Esophagus muscularis mucosa (tissue), 4 donors: Measurements from ENCODE around the gene TXNL1. TPM values are rescaled to one million over a fixed set of nuclear protein-coding genes. Genes with fewer than 3 reads are reported as not detected.

Experiments used
- DNase-seq: peaks from one replicate; pipeline ENCODE4 v3.0.0-alpha.2; 2017; ENCODE audit errors: extremely low spot score
- H3K27ac ChIP-seq, 4 donors: fragments of 200-600 bp; sonication (generic); replicated peaks in 1 of 4; 1 replicate in 3 of 4; 2 replicates in 1 of 4; pipeline ENCODE4 v1.5.1; 2016 to 2019; ENCODE audit warnings: mild to moderate bottlenecking in 1 of 4
- H3K27me3 ChIP-seq, 4 donors: fragments of 200-600 bp; sonication (generic); one replicate each; pipeline versions ENCODE4 v1.5.1 to v1.6.0; 2016 to 2019
- H3K36me3 ChIP-seq, 4 donors: fragments of 200-600 bp; sonication (generic); one replicate each; pipeline ENCODE4 v1.5.1; 2016 to 2019
- H3K4me1 ChIP-seq, 4 donors: fragments of 200-600 bp; sonication (generic); one replicate each; pipeline ENCODE4 v1.5.1; 2016 to 2019
- H3K4me3 ChIP-seq, 4 donors: fragments of 200-600 bp; sonication (generic); 1 replicate in 2 of 4; 2 replicates in 2 of 4; pipeline ENCODE4 v1.5.1; 2016 to 2019; ENCODE audit warnings: mild to moderate bottlenecking in 4 of 4, moderate library complexity in 1 of 4
- H3K9me3 ChIP-seq, 4 donors: fragments of 200-600 bp; sonication (generic); 1 replicate in 3 of 4; 2 replicates in 1 of 4; pipeline ENCODE4 v1.5.1; 2016 to 2019
- EP300 ChIP-seq: sonication (generic); formaldehyde crosslinking; IDR thresholded peaks from one replicate; pipeline ENCODE4 v1.6.1; 2017; ENCODE audit warnings: antibody characterized with exemption
- POLR2A ChIP-seq: fragments of 450-650 bp; IDR thresholded peaks from one replicate; pipeline ENCODE4 v1.6.1; 2017; ENCODE audit warnings: antibody characterized with exemption, moderate library complexity, mild to moderate bottlenecking, low read depth
- POLR2AphosphoS5 ChIP-seq, 2 donors: sonication (generic); formaldehyde crosslinking; IDR thresholded peaks; one replicate each; pipeline ENCODE4 v1.6.1; 2017; ENCODE audit warnings: antibody characterized with exemption in 2 of 2
- WGBS: methylation state at CpG from one replicate; pipeline ENCODE4 v1.1.5; 2018; 5-methylcytosine and 5-hydroxymethylcytosine counted together
- intact Hi-C: fragments of 100-400 bp; cut with DNase I; formaldehyde crosslinking; loops from one replicate; pipeline ENCODE4 v1.15.1; 2023
- total RNA-seq, 4 donors: library from RNA; depleted of rRNA; stranded (reverse); fragments of >200 nt; gene quantifications; one replicate each; pipeline versions ENCODE4 v1.1.0 to v1.2.1, GENCODE V29; 2016
- TF ChIP-seq, protein P1 (sequence below), 3 experiments: fragments of 200-600 bp in 2 of 3; fragments of 450-650 bp in 1 of 3; sonication (generic) in 2 of 3; IDR thresholded peaks; one replicate each; pipeline ENCODE4 v1.5.1; 2017 to 2019; ENCODE audit warnings: antibody characterized with exemption in 3 of 3, mild to moderate bottlenecking in 2 of 3, moderate library complexity in 1 of 3

The TXNL1 gene
- total RNA-seq, 4 donors from 2014 or later, result 29.9 to 42.5 (median 40.4) TPM

DNA sequence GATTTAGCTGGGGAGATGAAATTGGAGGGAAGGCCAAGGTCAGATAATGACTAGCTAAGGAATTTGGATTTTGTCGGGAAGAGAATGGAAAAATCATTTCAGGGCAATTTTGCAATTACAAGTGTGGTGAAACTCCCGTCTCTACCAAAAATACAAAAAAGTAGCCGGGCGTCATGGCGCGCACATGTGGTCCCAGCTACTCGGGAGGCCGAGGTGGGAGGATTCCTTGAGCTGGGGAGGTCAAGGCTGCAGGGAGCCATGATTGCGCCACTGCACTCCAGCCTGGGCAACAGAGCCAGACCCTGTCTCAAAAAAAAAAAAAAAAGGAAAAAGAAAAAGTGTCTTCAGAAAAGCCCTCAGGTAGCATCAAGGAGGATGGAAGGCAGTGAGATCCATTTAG lies 1.2 kb upstream of the TXNL1 start:
- Histone ChIP-seq H3K4me1 (peaks cover 23 to 40% (median 32%) of the 10 kb centered on the region in 4 donors), H3K4me3 (peak overlapping the region in 1 of 4 donors; percentile 88), H3K9me3 (no peaks in the 10 kb centered on the region), H3K27me3 (no peaks in the 10 kb centered on the region), H3K27ac (peak overlapping the region; percentile 94 to 99 (median 98)), H3K36me3 (peaks cover 0 to 5% (median 2%) of the 10 kb centered on the region in 4 donors)
- no peak for TF ChIP-seq POLR2A
- TF ChIP-seq, protein P1, sequence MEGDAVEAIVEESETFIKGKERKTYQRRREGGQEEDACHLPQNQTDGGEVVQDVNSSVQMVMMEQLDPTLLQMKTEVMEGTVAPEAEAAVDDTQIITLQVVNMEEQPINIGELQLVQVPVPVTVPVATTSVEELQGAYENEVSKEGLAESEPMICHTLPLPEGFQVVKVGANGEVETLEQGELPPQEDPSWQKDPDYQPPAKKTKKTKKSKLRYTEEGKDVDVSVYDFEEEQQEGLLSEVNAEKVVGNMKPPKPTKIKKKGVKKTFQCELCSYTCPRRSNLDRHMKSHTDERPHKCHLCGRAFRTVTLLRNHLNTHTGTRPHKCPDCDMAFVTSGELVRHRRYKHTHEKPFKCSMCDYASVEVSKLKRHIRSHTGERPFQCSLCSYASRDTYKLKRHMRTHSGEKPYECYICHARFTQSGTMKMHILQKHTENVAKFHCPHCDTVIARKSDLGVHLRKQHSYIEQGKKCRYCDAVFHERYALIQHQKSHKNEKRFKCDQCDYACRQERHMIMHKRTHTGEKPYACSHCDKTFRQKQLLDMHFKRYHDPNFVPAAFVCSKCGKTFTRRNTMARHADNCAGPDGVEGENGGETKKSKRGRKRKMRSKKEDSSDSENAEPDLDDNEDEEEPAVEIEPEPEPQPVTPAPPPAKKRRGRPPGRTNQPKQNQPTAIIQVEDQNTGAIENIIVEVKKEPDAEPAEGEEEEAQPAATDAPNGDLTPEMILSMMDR (IDR thresholded peaks at IDR 0.05), result no peak
- no peak for TF ChIP-seq POLR2AphosphoS5 (IDR thresholded peaks at IDR 0.05)
- TF ChIP-seq EP300, result no peak
- WGBS, result 87% methylated on average over 9 of the region's 9 CpGs
- DNase-seq, result no peak
- intact Hi-C loops, result loop anchor here (10.0 kb wide), 1 partner anchor 1055 kb away; the partner anchor contains the start of gene TCF4

- whole genome bisulfite sequencing, result 32% methylated on average over 6 of the region's 6 CpGs
- intact Hi-C loops, result loop anchor here (10.0 kb wide), 1 partner anchor 1054 kb away; the partner anchor contains the start of gene TCF4
- TF ChIP-seq EP300 (no peak), POLR2A (no peak), POLR2AphosphoS5 (IDR thresholded peaks at IDR 0.05) (no peak)
- TF ChIP-seq, protein P1 (IDR thresholded peaks at IDR 0.05), result no peak
- Histone ChIP-seq H3K36me3 (peaks cover 0 to 5% (median 2%) of the 10 kb centered on the region in 4 donors), H3K27me3 (no peaks in the 10 kb centered on the region), H3K4me1 (peaks cover 27 to 45% (median 37%) of the 10 kb centered on the region in 4 donors), H3K27ac (peak overlapping the region; percentile 94 to 99 (median 98)), H3K9me3 (no peaks in the 10 kb centered on the region), H3K4me3 (peak overlapping the region; percentile 78 to 98 (median 88))
- no peak for DNase-seq
These were observed 651 bp upstream of the TXNL1 start for GRCh38 chr18:56639104-56639381.

GRCh38 chr18:56637711-56638231 lies 621 bp downstream of the TXNL1 start:
- intact Hi-C loops, result loop anchor here (10.0 kb wide), 1 partner anchor 1053 kb away; the partner anchor contains the start of gene TCF4
- no peaks in the 10 kb centered on the region for H3K9me3 ChIP-seq
- H3K27me3 ChIP-seq, result no peaks in the 10 kb centered on the region
- no peak for TF ChIP-seq POLR2AphosphoS5 (IDR thresholded peaks at IDR 0.05)
- H3K36me3 ChIP-seq, result peaks cover 0 to 7% (median 3%) of the 10 kb centered on the region in 4 donors
- H3K4me3 ChIP-seq, result peak overlapping the region; percentile 78 to 98 (median 88)
- under 1% methylated on average over 18 of the region's 18 CpGs for WGBS
- DNase-seq, result no peak
- peak overlapping the region; percentile 94 to 99 (median 98) for H3K27ac ChIP-seq
- peaks cover 29 to 48% (median 41%) of the 10 kb centered on the region in 4 donors for H3K4me1 ChIP-seq

DNA sequence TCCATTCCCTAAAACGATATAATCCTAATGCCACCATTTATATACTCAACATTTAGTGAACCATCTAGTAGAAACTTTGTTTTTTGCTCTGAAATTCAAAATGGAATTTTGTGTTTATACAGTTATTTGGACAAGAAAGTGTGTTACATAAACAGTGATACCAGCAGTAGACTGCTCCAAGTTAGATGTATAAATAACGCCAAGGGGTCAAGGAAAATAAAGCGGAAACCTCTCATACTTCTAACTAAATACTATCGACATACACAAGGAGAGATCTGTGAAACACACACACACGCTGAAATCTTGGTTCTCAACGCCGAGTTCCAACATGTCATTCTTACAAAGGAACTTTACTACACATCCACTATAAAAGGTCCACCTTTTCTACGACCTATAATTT lies 1.2 kb downstream of the TXNL1 start:
- no peaks in the 10 kb centered on the region for H3K9me3 ChIP-seq
- H3K27ac ChIP-seq, result peak overlapping the region; percentile 94 to 99 (median 98)
- peaks cover 0 to 13% (median 5%) of the 10 kb centered on the region in 4 donors for H3K36me3 ChIP-seq
- no peaks in the 10 kb centered on the region for H3K27me3 ChIP-seq
- WGBS, result 9% methylated on average over 8 of the region's 8 CpGs
- H3K4me3 ChIP-seq, result peak overlapping the region; percentile 78 to 98 (median 88)
- TF ChIP-seq POLR2AphosphoS5 (IDR thresholded peaks at IDR 0.05), result no peak
- TF ChIP-seq EP300, result no peak
- TF ChIP-seq, protein P1 (IDR thresholded peaks at IDR 0.05), result no peak
- TF ChIP-seq POLR2A, result no peak
- intact Hi-C loops, result loop anchor here (10.0 kb wide), 1 partner anchor 1052 kb away; the partner anchor contains the start of gene TCF4
- H3K4me1 ChIP-seq, result peaks cover 29 to 54% (median 47%) of the 10 kb centered on the region in 4 donors
- DNase-seq, result no peak

- Histone ChIP-seq H3K4me3 (no peak overlapping the region), H3K27me3 (no peaks in the 10 kb centered on the region), H3K36me3 (peaks cover 0 to 13% (median 5%) of the 10 kb centered on the region in 4 donors), H3K9me3 (no peaks in the 10 kb centered on the region), H3K27ac (no peak overlapping the region), H3K4me1 (peaks cover 29 to 74% (median 68%) of the 10 kb centered on the region in 4 donors)
- TF ChIP-seq POLR2AphosphoS5 (IDR thresholded peaks at IDR 0.05), result no peak
- no peak for TF ChIP-seq EP300
- no peak for TF ChIP-seq POLR2A
- TF ChIP-seq, protein P1 (IDR thresholded peaks at IDR 0.05), result no peak
- DNase-seq, result no peak
- 95% methylated on average over 5 of the region's 5 CpGs for WGBS
- intact Hi-C loops, result loop anchor here (10.0 kb wide), 1 partner anchor 1050 kb away; the partner anchor contains the start of gene TCF4
These were observed 3.4 kb downstream of the TXNL1 start for GRCh38 chr18:56635007-56635406.
